Measurements from ENCODE around the gene TMUB2. TPM values are rescaled to one million over a fixed set of nuclear protein-coding genes. Genes with fewer than 3 reads are reported as not detected.
A peak's percentile ranks its signal among the peaks of the same experiment; 100 is the strongest.
"Not testable (repeated sequence)": the region's sequence is repeated elsewhere in the genome, so short reads cannot be mapped to it uniquely, and the experiment has no call there.

The TMUB2 gene
- total RNA-seq, 1 donor from 2014 or later = 40.2 TPM

DNA sequence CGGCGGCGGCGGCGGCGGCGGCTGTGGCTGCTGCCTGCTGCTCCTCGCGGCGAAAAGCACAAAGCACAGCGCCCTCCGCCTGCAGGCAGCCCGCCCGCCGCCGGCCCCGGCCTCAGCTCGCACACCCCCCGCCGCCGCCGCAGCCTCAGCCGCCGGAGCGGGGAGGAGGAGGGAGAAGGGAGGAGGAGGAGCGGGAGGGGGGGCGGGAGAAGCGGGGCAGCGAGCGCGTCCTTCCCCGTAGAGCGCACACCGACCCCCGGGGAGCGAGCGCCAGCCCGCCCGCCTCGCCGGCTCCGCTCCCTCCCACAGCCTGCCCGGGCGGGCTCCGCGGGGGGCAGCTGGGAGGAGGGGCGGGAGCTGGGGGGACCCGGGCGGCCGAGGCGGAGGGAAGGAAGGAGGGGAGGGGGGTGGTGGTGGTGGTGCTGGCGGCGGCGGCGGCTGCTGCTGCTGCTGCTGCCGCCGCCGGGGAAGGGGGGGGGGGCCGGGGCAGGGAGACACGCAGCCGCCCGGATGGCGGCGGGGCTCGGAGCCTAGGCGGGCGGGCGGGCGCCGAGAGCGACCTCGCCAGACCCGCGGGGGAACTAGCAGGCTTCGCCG, 32.9 kb downstream of the TMUB2 start, which contains the start of gene UBTF:
UBTF (minus strand) TSS at position 60 of the 597 bp plus-strand sequence. CDS start 1,446 bp downstream, outside the sequence.
- DNase-seq = peak; percentile 67

- peak; percentile 51 for DNase-seq
Observed at GRCh38 chr17:44220213-44221083, 33.7 kb downstream of the TMUB2 start.

DNA sequence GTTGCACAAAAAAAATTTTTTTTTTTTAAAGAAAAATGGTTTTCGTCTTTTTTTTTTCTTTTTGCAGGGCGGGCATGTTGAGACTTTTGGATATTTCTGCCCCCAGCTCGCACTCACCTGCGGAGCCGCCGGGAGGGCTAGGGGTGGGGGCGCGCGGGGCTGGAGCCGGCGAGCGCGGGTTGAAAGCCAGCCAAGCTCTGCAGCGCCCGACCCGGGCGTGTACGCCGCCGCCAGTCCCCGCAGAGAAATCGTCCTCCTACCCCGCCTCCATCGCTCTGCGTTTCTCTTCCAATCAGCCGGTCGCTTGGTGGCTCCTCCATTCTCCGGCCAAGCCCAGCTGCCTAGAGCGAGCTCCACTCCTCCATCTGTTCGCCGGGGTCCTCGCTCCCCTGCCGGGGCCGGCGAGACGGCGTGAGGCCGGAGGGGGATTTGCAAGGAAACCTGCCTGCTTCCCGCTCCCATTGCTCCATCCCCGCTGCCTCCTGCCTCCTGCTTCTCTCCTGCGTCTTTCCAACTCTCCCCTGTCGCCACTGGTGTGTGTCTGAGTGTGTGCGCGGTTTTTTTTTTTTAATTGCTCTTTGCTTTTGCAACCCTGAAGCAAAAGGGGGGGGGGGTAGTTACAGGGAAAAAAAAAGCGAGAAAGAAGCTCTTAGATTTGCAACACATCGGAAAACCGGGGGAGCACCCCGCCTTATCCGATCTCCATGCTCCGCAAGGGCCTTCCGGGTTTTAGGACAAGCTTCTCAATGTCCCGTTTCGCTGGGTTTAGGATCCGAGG, 34.5 kb downstream of the TMUB2 start:
- DNase-seq = peak; percentile 83

DNA sequence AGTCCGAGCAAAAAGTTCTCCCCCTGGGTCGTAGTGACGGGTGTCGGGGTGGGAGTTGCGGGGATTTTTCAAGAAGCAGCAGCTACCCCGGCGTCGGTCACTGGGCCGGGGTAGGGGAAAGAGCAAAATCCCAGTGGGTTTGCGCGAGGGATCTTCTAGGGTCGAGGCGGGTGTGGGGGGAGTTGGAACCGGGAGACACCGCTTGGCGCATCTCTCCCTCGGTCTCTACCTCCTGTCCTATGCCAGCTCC, 35.0 kb downstream of the TMUB2 start:
- no peak for DNase-seq

- peak; percentile 74 for DNase-seq
Observed at GRCh38 chr17:44222112-44222869, 35.5 kb downstream of the TMUB2 start.

DNA sequence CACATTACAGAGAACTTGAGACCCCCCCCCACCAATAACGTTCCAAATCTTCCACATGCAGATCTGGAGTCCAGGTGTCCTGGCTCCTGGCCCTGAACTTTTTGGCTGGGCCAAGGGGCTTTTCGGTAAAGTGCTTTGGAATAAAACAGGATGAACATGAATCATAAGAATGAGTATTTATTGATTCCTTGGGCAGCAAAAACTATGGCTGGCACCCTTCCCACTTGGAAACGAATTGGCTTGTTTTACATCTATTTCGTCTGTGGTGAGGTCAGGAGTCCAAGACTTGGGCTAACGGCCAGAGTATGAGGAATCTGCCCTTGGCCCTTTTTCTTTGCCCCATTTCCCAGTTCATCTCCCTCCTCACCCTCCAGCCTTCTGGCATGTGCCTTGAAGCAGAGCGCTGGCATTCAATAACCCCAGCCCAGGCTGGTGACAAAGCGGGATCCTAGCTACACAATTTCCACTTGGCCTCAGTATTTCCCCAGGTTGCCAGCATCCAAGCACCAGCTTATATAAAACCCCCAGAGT, 36.8 kb downstream of the TMUB2 start:
- DNase-seq = peak; percentile 92

DNA sequence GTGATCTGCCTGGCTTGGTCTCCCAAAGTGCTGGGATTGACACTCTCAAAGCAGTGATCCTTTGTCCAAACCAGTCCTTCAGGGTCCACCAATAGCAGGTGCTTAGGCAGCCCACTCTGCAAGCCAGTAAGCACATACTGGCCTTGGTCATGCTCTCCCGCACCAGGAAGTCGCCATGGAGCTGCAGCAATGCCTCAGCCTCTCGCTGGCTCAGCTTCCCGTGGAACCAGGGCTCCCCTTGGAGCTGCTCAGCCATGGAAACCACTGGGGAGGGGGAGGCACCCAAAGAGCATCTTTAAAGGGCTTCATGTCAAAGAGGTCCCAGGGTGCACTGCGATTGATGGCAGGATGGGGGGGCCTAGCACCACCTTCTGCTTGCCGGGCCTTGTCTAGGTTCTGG, 42.3 kb downstream of the TMUB2 start:
- DNase-seq = no peak

DNA sequence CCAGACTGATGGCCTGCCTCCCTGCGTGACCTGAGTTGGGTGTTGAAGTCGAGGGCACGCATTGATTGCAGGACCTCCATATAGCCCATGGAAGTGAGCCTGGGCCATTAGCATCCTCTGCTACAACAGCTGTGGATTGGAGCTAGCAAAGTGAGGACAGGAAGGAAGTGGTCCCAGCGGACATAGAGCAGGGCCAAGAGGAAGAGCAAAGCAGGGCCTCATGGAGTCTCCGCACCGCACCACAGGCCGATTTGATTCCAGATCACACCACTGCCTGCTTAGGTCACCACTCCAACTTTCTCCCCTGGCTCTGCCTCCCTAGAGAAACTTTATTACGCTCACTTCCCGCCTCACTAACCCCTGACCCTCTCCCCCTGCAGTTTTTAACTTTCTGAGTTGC, 43.4 kb downstream of the TMUB2 start:
- DNase-seq = no peak

- no peak for DNase-seq
Observed at GRCh38 chr17:44232061-44232460, 45.3 kb downstream of the TMUB2 start.

DNA sequence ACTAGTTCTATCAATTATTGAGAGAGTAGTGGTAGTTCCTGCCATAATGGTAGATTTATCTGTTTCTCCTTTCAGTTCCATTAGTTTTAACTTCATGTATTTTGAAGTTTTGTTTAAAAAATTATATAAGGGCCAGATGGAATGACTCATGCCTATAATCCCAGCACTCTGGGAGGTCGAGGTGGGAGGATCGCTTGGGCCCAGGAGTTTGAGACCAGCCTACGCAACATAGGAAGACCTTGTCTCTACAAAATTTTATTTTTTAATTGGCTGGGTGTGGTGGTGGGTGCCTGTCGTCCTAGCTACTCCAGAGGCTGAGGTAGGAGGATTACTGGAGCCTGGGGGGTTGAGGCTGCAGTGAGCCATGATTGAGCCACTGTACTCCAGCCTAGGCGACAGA, 46.8 kb downstream of the TMUB2 start:
- no peak for DNase-seq

GRCh38 chr17:44235583-44235936, 48.8 kb downstream of the TMUB2 start:
- peak; percentile 60 for DNase-seq

- DNase-seq = no peak
Observed at GRCh38 chr17:44236444-44236991, 49.7 kb downstream of the TMUB2 start.

DNA sequence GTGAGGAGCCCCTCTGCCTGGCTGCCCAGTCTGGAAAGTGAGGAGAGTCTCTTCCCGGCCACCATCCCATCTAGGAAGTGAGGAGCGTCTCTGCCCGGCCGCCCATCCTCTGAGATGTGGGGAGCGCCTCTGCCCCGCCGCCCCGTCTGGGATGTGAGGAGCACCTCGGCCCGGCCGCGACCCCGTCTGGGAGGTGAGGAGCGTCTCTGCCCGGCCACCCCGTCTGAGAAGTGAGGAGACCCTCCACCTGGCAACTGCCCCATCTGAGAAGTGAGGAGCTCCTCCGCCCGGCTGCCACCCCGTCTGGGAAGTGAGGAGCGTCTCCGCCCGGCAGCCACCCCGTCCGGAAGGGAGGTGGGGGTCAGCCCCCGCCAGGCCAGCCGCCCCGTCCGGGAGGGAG, 51.1 kb downstream of the TMUB2 start:
- DNase-seq = not testable (repeated sequence)

DNA sequence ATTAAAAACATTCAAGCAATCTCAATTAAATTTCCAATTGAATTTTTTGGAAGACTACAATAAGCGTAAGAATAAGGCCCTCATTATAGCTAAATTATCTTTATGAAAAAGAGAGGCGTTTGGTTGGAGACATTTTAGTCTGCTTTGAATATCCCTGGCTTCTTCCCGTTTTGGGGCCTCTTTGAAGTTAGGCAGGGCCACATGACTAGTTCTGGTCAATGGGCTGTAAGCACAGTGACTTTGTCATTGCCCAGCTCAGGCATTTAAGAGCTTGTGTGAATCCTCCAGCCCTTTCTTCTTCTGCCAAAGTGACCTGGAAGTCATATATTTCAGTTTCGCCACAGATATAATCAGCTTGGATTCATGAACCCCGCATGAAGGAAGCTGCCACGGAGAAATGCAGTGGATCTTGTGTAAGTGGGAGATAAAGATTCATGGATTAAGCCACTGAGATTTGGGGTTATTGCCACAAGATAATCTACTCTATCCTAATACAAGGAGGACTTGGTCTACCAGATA, 54.4 kb downstream of the TMUB2 start:
- no peak for DNase-seq

Other genes starting within 250 kb of the TMUB2 start
- gene PPY, start 244.5 kb upstream of the TMUB2 start, total RNA-seq = not detected in 2 replicates
- gene PYY, start 233.0 kb upstream of the TMUB2 start, total RNA-seq = not detected in 2 replicates
- 6.8 and 10.0 TPM in 2 replicates for gene NAGS, start 182.3 kb upstream of the TMUB2 start, total RNA-seq
- gene TMEM101, start 172.0 kb upstream of the TMUB2 start, total RNA-seq = 85.2 and 117 TPM in 2 replicates
- 21.8 and 32.0 TPM in 2 replicates for gene LSM12, start 120.3 kb upstream of the TMUB2 start, total RNA-seq
- gene G6PC3, start 116.2 kb upstream of the TMUB2 start, total RNA-seq = 14.3 and 35.1 TPM in 2 replicates
- 50.3 and 52.1 TPM in 2 replicates for gene HDAC5, start 63.3 kb upstream of the TMUB2 start, total RNA-seq
- 1.2 and 2.9 TPM in 2 replicates for gene HROB, start 45.0 kb upstream of the TMUB2 start, total RNA-seq
- gene ASB16, start 16.3 kb upstream of the TMUB2 start, total RNA-seq = 0.17 TPM in 1 of 2 replicates, not detected in the other
- gene ATXN7L3, start 12.9 kb downstream of the TMUB2 start, total RNA-seq = 51.1 and 67.7 TPM in 2 replicates
- 59.2 and 68.4 TPM in 2 replicates for gene UBTF, start 32.7 kb downstream of the TMUB2 start, total RNA-seq
- not detected in 2 replicates for gene SLC4A1, start 81.2 kb downstream of the TMUB2 start, total RNA-seq
- gene RUNDC3A, start 121.6 kb downstream of the TMUB2 start, total RNA-seq = under 0.01 TPM in 1 of 2 replicates, not detected in the other
- 88.8 and 120 TPM in 2 replicates for gene SLC25A39, start 137.9 kb downstream of the TMUB2 start, total RNA-seq
- 543 and 963 TPM in 2 replicates for gene GRN, start 158.3 kb downstream of the TMUB2 start, total RNA-seq
- gene FAM171A2, start 176.9 kb downstream of the TMUB2 start, total RNA-seq = 7.0 and 9.7 TPM in 2 replicates
- 0.19 and 1.0 TPM in 2 replicates for gene ITGA2B, start 202.7 kb downstream of the TMUB2 start, total RNA-seq